ENCODE data around the gene EIF4B. TPM values are rescaled to one million over a fixed set of nuclear protein-coding genes. Genes with fewer than 3 reads are reported as not detected.

Gene EIF4B
- total and polyA plus RNA-seq, 9 of the 15 experiments (the other 6 are each of a cell fraction or from before 2014, with no cell fraction given): 138 to 669 (median 552) TPM

GRCh38 chr12:53005986-53006809 is at the start of gene EIF4B (continued):
- TF ChIP-seq JUN (IDR thresholded peaks at IDR 0.05; ENCODE audit: borderline replicate concordance, low read depth, low read length) (no peak), JUN (CRISPR knock-in tag; IDR thresholded peaks at IDR 0.05; ENCODE audit: borderline replicate concordance) (no peak), KAT7 (CRISPR knock-in tag; IDR thresholded peaks at IDR 0.05; ENCODE audit: borderline replicate concordance) (peak; percentile 20; the same call in 1 of the 2 replicates), POLR2AphosphoS5 (IDR thresholded peaks at IDR 0.05; ENCODE audit: control insufficient read depth, insufficient read depth, low read depth, low read length) (no peak; the same call in 1 of the 2 replicates), PRMT5 (CRISPR knock-in tag; IDR thresholded peaks at IDR 0.05) (no peak), POLR2AphosphoS2 (IDR thresholded peaks at IDR 0.05; ENCODE audit: low read length) (peak; percentile 80; the same call in 1 of the 2 replicates), ZFPM2 (CRISPR knock-in tag; IDR thresholded peaks at IDR 0.05) (0 out of 2 replicates have a peak, but pooled peaks have one; percentile 18), ZNF24 (IDR thresholded peaks at IDR 0.05) (no peak), ESRRB (CRISPR knock-in tag; IDR thresholded peaks at IDR 0.05; ENCODE audit: borderline replicate concordance) (no peak), CBX3 (IDR thresholded peaks at IDR 0.05; ENCODE audit: borderline replicate concordance in 1 of 2, low read length in 2 of 2) (peak in 1 of 2 experiments; percentile 39; a peak in 2 of 3 replicates), ZKSCAN8 (CRISPR knock-in tag; IDR thresholded peaks at IDR 0.05) (no peak), SNIP1 (IDR thresholded peaks at IDR 0.05; ENCODE audit: low read depth) (no peak), MTA3 (IDR thresholded peaks at IDR 0.05; ENCODE audit: borderline replicate concordance) (no peak; the same call in 1 of the 2 replicates), CXXC5 (CRISPR knock-in tag; IDR thresholded peaks at IDR 0.05) (peak; percentile 96), MXI1 (IDR thresholded peaks at IDR 0.05; ENCODE audit: low read depth, low read length) (peak; percentile 74; the same call in 1 of the 2 replicates), BRD9 (IDR thresholded peaks at IDR 0.05; ENCODE audit: low read depth, partially characterized antibody) (peak; percentile 96), ZFP1 (CRISPR knock-in tag; IDR thresholded peaks at IDR 0.05) (no peak), ZNF668 (CRISPR knock-in tag; IDR thresholded peaks at IDR 0.05) (no peak), NFIC (IDR thresholded peaks at IDR 0.05) (no peak), KLF6 (CRISPR knock-in tag; IDR thresholded peaks at IDR 0.05; ENCODE audit: borderline replicate concordance) (0 out of 2 replicates have a peak, but pooled peaks have one; percentile 56), SIX5 (IDR thresholded peaks at IDR 0.05; ENCODE audit: borderline replicate concordance in 1 of 2, insufficient read depth in 1 of 2, low read depth in 1 of 2, low read length in 2 of 2) (no peak), KDM4B (IDR thresholded peaks at IDR 0.05; ENCODE audit: borderline replicate concordance in 2 of 2, low read depth in 1 of 2) (no peak), ZNF212 (CRISPR knock-in tag; IDR thresholded peaks at IDR 0.05) (0 out of 2 replicates have a peak, but pooled peaks have one; percentile 30), CAMTA2 (CRISPR knock-in tag; conservative IDR thresholded peaks at IDR 0.05) (no peak), BRCA1 (IDR thresholded peaks at IDR 0.05) (no peak), BRCA1 (CRISPR knock-in tag; IDR thresholded peaks at IDR 0.05) (no peak), MED1 (CRISPR knock-in tag; IDR thresholded peaks at IDR 0.05; ENCODE audit: borderline replicate concordance) (0 out of 2 replicates have a peak, but pooled peaks have one; percentile 54), IFI16 (CRISPR knock-in tag; IDR thresholded peaks at IDR 0.05) (no peak), NFXL1 (CRISPR knock-in tag; IDR thresholded peaks at IDR 0.05) (no peak), BCOR (IDR thresholded peaks at IDR 0.05) (no peak), ZNF175 (CRISPR knock-in tag; IDR thresholded peaks at IDR 0.05; ENCODE audit: low read depth) (no peak), ZNF717 (CRISPR knock-in tag; IDR thresholded peaks at IDR 0.05) (no peak)
